Urinary bladder (tissue), 4 donors: ENCODE results near the gene PLEKHM3. TPM values are rescaled to one million over a fixed set of nuclear protein-coding genes. Genes with fewer than 3 reads are reported as not detected.
"Not testable (repeated sequence)": the region's sequence is repeated elsewhere in the genome, so short reads cannot be mapped to it uniquely, and the experiment has no call there.

Experiments used
- DNase-seq: peaks from one replicate; pipeline ENCODE4 v3.0.0-alpha.2; 2015; ENCODE audit errors: extremely low spot score
- H3K27ac ChIP-seq: one replicate; pipeline ENCODE4 v1.5.1; 2013; ENCODE audit warnings: low read depth, mild to moderate bottlenecking, moderate library complexity
- H3K36me3 ChIP-seq: one replicate; pipeline ENCODE4 v1.6.1; 2013; ENCODE audit warnings: mild to moderate bottlenecking, moderate library complexity; ENCODE audit not compliant: insufficient read depth
- H3K4me1 ChIP-seq: one replicate; pipeline ENCODE4 v1.6.1; 2013; ENCODE audit warnings: mild to moderate bottlenecking, moderate library complexity; ENCODE audit not compliant: insufficient read depth
- H3K4me3 ChIP-seq: one replicate; pipeline ENCODE4 v1.5.1; 2013; ENCODE audit warnings: low read depth, low read length
- WGBS: extraction: QIAGEN DNeasy Blood & Tissue Kit; methylation state at CpG from one replicate; pipeline ENCODE4 v1.1.7; 2013; 5-methylcytosine and 5-hydroxymethylcytosine counted together
- polyA plus RNA-seq: library from polyadenylated mRNA; stranded (reverse); fragments of 200-250 nt; gene quantifications from one replicate; pipeline ENCODE4 v1.2.3, GENCODE V29; 2013
- total RNA-seq: library from RNA; depleted of rRNA; stranded (reverse); fragments of >200 nt; gene quantifications from one replicate; pipeline ENCODE4 v1.2.3, GENCODE V29; 2014
- donor health status: healthy with polysubstance abuse.
- donor health status: healthy.

The PLEKHM3 gene
- total and polyA plus RNA-seq, 2 donors: 5.7 to 30.1 TPM

DNA sequence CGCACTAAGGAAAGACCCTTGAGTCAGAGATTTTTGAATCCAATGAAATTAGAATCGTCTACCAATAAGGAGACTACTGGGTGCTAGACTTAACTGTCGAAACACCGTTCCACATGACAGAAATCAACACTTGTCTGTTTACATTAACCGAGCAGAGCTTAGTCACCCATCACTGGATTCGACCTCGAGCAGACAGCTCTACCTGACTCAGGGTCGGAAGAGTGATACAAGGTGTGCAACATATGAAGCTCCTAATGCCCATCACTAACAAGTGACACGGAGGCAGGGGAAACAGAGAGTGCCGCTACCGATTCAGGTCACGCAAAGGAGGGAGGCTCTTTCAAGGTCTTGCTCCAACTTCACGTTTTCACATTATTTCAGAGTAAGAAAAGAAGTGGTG lies 201.5 kb downstream of the PLEKHM3 start:
- H3K4me1 ChIP-seq: no peaks in the 10 kb centered on the region
- no peak overlapping the region for H3K27ac ChIP-seq
- WGBS: 97% methylated on average over 13 of the region's 13 CpGs
- H3K4me3 ChIP-seq: no peak overlapping the region
- DNase-seq: no peak
- peaks cover 2% of the 10 kb centered on the region for H3K36me3 ChIP-seq

- Histone ChIP-seq H3K36me3 (no peaks in the 10 kb centered on the region), H3K27ac (no peak overlapping the region), H3K4me1 (no peaks in the 10 kb centered on the region), H3K4me3 (no peak overlapping the region)
- DNase-seq: no peak
- 72% methylated on average over 11 of the region's 11 CpGs for WGBS
These were observed 205.2 kb downstream of the PLEKHM3 start for GRCh38 chr2:207819839-207820784.

GRCh38 chr2:207819021-207819797 lies 206.1 kb downstream of the PLEKHM3 start:
- no peaks in the 10 kb centered on the region for H3K4me1 ChIP-seq
- no peak overlapping the region for H3K27ac ChIP-seq
- no peaks in the 10 kb centered on the region for H3K36me3 ChIP-seq
- no peak overlapping the region for H3K4me3 ChIP-seq
- WGBS: 65% methylated on average over 10 of the region's 10 CpGs
- DNase-seq: no peak

GRCh38 chr2:207816546-207816945 lies 208.8 kb downstream of the PLEKHM3 start:
- DNase-seq: no peak
- H3K4me1 ChIP-seq: no peaks in the 10 kb centered on the region
- H3K36me3 ChIP-seq: no peaks in the 10 kb centered on the region
- 88% methylated on average over 5 of the region's 5 CpGs for WGBS
- H3K4me3 ChIP-seq: no peak overlapping the region
- no peak overlapping the region for H3K27ac ChIP-seq

GRCh38 chr2:207815254-207815653 lies 210.1 kb downstream of the PLEKHM3 start:
- no peak overlapping the region for H3K27ac ChIP-seq

DNA sequence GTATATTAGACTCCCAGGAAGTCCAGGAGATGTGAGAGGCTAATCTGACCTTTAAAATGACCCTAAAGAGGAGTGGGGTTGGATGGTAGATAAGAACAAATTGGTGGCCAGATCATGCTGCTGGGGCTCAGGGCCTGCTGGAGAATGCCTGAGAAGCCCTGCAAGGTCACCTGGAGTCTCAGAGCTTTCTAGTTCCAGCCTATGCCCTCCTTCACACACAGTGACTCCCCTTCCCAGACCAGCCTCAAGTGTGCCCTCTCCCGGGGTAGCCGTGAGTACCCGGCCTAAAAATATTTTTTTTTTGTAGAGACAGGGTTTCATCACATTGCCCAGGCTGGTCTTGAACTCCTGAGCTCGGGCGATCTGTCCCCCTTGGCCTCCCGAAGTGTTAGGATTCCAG lies 211.4 kb downstream of the PLEKHM3 start:
- WGBS: 91% methylated on average over 6 of the region's 6 CpGs
- no peak overlapping the region for H3K4me3 ChIP-seq
- H3K27ac ChIP-seq: no peak overlapping the region
- DNase-seq: no peak
- no peaks in the 10 kb centered on the region for H3K4me1 ChIP-seq
- no peaks in the 10 kb centered on the region for H3K36me3 ChIP-seq

More at GRCh38 chr2:207815254-207815653, 210.1 kb downstream of the PLEKHM3 start:
- H3K36me3 ChIP-seq: no peaks in the 10 kb centered on the region
- no peaks in the 10 kb centered on the region for H3K4me1 ChIP-seq
- no peak for DNase-seq
- H3K4me3 ChIP-seq: no peak overlapping the region
- WGBS: 91% methylated on average over 3 of the region's 3 CpGs

GRCh38 chr2:207813221-207813916 lies 212.0 kb downstream of the PLEKHM3 start:
- 84% methylated on average over 15 of the region's 15 CpGs for WGBS
- Histone ChIP-seq H3K36me3 (no peaks in the 10 kb centered on the region), H3K4me1 (no peaks in the 10 kb centered on the region), H3K27ac (no peak overlapping the region), H3K4me3 (no peak overlapping the region)
- DNase-seq: no peak

- no peaks in the 10 kb centered on the region for H3K36me3 ChIP-seq
- no peak overlapping the region for H3K4me3 ChIP-seq
- DNase-seq: no peak
- WGBS: 78% methylated on average over 3 of the region's 3 CpGs
- H3K27ac ChIP-seq: no peak overlapping the region
- no peaks in the 10 kb centered on the region for H3K4me1 ChIP-seq
These were observed 212.6 kb downstream of the PLEKHM3 start for GRCh38 chr2:207812726-207813080.

DNA sequence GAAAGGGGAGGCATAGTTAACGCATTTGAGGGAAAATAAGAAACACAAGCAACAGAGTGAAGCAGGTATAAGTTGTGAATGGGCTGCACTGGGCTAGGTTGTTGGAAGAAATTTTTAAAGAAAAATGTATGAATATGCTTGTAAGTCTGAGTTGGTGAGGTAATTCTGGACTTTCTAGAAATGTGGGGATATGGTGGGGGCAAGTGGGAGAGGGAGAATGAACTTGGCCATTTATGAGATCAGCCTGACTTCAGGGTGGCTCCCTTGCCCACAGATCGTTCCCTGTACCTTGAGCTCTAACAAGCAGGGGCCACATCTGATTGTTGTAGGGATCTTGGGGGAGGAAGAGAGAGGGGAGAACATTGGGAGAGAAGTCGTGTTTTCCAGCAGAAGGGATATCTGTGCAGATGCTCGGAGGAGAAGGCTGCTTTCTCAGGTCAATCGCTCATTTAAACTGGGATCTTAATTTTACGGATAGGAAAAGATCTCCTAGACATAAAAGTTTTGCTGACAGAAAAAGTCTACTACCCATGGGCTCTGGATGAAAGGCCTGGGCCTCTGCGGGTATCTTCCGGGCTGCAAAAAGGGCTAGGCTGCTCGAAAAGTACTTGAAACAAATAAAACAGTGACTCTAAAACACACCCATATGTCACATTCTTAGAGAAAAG lies 213.1 kb downstream of the PLEKHM3 start:
- no peak overlapping the region for H3K4me3 ChIP-seq
- no peak for DNase-seq
- no peaks in the 10 kb centered on the region for H3K4me1 ChIP-seq
- H3K27ac ChIP-seq: no peak overlapping the region
- H3K36me3 ChIP-seq: no peaks in the 10 kb centered on the region
- WGBS: 85% methylated on average over 9 of the region's 9 CpGs

DNA sequence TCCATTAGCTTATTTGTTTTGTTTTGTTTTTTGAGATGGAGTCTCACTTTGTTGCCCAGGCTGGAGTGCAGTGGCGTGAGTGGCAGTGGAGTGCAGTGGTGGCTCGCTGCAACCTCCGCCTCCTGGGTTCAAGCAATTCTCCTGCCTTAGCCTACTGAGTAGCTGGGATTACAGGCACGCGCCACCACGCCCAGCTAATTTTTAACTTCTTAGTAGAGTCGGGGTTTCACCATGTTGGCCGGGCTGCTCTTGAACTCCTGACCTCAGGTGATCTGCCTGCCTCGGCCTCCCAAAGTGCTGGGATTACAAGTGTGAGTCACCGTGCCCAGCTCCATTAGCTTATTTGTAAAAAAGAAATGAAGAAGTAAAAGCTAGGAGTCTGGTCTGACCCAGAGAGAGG lies 213.7 kb downstream of the PLEKHM3 start:
- H3K27ac ChIP-seq: not testable (repeated sequence)

DNA sequence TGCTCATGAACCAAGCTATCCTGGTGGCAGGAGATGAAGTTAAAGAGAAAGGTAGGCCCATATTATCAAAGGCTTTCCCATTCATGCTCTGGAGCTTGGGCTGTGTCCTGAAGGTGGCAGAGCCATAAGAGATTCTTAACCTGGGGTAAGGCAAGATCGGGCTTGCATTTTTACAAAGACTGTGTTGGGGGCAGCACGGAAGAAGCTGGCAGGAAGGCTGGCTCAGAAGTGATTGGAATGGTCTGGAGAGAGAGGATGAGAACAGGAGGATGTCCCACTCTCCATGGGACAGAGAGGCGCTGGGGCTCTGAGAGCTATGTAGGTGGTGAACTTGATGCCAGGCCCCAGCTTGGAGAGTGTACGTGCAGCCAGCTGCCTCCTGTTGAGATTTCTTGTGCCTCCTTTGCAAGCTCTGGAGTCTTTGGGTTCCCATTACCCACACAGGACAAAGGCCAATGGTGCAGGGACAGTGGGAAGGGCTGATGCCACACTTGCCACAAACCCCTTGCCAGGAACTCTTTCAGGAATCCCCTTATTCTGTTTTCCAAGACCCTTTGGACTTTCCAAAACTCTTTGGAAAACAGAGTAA lies 215.0 kb downstream of the PLEKHM3 start:
- DNase-seq: no peak
- 84% methylated on average over 4 of the region's 4 CpGs for WGBS
- peak overlapping the region; percentile 38 for H3K27ac ChIP-seq
- H3K36me3 ChIP-seq: no peaks in the 10 kb centered on the region
- H3K4me1 ChIP-seq: no peaks in the 10 kb centered on the region
- H3K4me3 ChIP-seq: no peak overlapping the region

More for the DNA sequence above, 213.7 kb downstream of the PLEKHM3 start:
- H3K4me1 ChIP-seq, DNase-seq, H3K36me3 ChIP-seq, H3K4me3 ChIP-seq: not testable (repeated sequence)
- 89% methylated on average over 10 of the region's 10 CpGs for whole genome bisulfite sequencing

- H3K4me3 ChIP-seq: no peak overlapping the region
- DNase-seq: no peak
- no peaks in the 10 kb centered on the region for H3K36me3 ChIP-seq
- H3K4me1 ChIP-seq: no peaks in the 10 kb centered on the region
- no peak overlapping the region for H3K27ac ChIP-seq
- 94% methylated on average over 6 of the region's 6 CpGs for WGBS
These were observed 217.2 kb downstream of the PLEKHM3 start for GRCh38 chr2:207808119-207808518.

DNA sequence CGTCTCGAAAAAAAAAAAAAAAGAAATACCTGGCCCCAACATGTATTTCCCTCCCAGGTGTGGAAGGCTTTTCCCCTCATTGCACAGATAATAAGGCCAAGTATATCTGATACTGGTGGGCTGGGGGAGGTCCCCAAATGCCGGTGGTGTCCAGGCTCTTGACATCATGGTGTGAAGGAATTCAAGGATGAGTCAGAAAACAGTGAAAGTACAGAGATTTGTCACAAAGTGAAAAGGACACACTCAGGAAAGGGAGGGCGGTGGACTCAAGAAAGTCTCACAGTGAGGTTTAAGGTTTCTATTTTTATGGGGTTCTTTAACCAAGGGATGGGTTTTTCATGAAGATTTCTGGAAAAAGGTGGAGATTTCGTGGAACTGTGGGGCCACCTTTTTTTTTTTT lies 217.8 kb downstream of the PLEKHM3 start:
- H3K36me3 ChIP-seq: no peaks in the 10 kb centered on the region
- H3K4me1 ChIP-seq: no peaks in the 10 kb centered on the region
- DNase-seq: no peak
- 81% methylated on average over 5 of the region's 5 CpGs for WGBS
- no peak overlapping the region for H3K4me3 ChIP-seq
- H3K27ac ChIP-seq: no peak overlapping the region
